ENCODE data around the gene SPOCK2. TPM values are rescaled to one million over a fixed set of nuclear protein-coding genes. Genes with fewer than 3 reads are reported as not detected.

SPOCK2 gene
- polyA plus RNA-seq, 1 donor = 3.6 TPM

DNA sequence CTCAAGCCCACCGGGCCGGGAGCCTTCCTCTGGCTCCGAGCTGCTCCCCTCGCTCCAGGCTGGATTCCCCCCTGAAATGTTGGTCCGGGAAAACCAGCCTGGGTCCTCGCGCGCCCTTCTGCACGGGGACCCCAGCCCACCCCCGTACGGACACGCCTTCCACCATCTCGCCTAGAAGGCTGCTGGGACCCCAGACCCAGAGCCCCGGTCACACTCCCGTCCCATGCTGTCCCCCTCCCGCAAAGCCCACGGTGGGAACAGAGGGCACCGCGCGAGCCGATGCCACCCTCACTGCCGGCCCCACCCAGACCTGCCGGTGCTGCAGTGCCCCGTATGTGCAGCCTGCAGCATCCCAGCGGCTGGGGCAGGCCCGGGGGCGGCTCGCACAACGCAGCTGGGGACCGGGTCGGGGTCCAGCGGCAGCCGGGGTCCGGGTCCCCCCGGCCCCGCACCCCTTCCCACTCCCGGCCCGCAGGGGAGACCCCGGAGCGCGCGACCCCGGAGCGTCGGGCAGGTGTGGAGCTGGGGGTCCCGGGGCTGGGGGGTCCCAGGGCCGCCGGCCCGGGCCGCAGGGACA is 871 bp downstream of the SPOCK2 start:
- DNase-seq = no peak

DNA sequence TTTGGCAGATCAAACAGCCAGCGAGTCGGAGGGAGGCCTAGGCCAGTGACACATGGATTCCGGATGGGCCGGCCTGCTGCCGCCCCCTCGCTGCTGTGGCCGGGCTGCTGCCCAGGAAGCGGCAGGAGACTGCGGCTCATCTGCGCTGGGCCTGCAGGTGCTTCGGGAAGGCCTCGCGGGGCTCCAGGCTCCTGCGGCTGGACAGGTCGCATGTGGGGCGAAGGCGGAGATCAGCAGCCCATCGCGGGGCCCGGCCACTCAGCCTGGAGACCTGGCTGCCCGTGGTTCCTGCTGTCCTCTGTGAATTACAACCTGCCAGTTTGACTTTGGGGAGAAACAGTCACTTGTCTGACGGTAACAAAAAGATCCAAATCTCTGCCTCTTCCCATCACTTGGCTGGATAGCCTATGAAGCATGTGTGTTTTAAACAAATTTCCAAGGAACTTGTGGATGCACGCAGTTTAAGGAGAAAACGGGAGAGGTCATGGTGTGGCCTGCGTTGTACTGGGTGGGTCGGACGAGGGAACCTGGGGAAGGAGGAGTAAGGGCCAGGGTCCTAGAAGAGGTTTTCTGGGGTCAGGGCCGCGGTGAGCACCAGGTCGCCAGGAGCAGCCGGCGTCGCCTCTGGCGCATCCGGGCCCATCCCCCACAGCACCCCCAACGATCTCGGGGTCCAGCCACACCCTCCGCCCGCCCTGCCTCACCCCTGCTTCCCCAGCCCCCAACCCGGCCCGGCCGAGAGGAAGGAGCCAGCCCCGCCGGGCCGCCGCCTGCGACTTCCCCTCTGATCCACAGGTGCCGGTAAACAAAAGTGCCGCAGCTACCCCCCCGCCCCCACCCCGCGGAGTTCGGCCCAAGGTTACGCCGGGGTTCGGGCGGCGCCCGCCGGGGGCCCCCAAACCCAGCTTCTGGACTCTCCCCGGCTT is 1.6 kb downstream of the SPOCK2 start:
- DNase-seq = no peak

DNA sequence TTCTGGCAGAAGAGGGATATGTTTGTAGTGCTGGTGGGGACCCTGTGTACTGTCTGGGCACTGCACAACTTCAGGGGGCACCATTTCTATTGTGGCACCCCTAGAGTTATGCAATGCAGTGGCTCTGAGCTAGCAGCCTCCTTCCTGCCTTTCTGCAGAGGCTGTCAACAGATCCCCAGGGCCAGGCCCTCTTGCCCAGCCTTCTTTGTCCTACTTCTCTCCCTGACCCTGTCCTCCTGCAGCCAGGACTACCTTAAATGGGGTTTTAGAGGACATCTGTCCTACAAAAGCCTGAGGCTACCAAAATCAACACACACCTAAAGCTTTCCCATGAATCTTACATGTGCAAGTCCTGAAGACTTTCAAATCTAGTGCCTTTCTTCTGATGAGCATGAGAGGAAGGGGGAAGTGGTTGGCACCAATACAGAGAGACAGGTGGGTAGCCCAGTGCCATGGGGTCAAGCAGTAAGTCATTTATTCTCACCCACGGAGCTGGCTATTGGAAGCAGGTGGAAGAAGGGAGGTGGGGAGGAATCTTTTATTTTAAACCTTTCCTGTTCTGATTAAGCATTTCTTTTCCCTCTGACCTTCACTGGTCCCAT is 2.4 kb downstream of the SPOCK2 start:
- no peak for DNase-seq

GRCh38 chr10:72085166-72085565 is 3.2 kb downstream of the SPOCK2 start:
- no peak for DNase-seq

DNA sequence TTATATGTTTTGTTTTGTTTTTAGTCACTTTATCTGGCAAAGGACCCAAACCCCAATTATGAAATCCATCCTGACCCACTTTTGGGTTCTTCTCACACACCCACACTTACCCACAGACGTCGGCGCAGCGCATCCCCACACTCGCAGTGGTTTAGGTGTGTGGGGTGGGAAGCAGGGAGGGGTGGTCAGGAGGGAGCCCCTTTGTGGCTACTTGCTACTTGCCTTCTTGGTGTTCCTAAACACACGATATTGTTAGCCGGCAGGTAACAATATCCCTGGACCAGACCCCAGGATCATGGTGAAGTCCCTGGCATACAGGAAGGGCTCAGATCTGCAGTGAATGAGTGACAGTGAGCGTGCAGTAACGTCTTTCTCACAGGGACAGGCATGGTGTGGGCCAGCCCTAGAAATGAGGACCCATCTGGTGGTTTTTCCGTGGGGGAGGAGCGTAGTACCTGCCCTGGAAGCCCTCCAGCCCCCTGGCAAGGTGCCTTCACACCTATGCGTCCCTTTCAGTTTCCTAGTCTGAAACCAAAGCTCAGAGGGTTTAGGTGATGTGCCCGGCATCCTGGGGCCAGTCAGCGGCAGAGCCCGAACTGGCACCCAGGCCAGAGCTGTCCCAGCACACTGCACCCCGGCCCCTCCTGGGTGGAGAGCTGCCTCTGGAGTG is 4.4 kb downstream of the SPOCK2 start:
- DNase-seq = no peak

DNA sequence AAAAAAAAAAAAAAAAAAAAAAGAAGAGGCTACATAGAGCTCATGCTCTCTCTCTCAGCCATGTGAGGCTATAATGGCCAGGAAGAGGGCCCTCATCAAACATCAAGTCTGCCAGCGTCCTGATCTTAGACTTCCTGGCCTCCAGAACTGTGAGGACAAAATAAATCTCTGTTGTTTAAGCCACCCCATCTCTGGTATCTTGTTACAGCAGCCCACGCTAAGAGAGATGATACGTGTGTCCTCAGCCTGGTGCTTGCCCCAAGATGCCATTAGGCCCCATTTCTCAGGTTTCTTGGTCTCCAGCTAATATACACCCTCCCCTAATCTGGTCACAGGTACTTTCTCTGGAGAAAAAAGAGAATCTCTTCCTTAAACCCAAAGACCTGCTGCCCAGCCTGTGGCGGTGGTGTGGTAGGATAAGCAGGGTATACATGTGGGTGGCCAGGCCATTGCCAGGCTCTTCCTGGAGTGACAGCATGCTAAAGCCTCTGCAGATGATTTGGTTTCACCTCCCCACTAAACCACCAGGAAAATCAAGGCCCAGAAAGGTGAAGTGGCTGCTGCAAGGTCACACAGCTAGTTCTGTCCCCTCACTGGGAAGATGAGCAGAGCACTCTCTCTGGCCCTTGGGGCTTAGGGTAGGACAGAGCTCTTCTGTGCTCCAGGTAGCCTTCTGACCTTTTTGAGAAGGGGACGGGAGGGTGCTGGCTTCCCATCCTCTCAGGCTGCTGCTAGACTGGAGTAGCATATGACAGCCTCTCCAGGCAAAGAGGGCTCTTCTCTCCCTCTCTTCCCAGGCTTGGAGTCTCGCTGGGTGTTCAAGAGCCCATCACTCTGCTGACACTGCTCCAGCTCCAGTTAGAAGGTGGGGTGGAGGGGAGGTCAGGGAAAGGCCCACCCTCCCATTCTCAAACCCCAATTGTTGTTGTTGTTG is 5.2 kb downstream of the SPOCK2 start:
- no peak for DNase-seq

GRCh38 chr10:72081772-72082590 is 6.4 kb downstream of the SPOCK2 start:
- DNase-seq = no peak

DNA sequence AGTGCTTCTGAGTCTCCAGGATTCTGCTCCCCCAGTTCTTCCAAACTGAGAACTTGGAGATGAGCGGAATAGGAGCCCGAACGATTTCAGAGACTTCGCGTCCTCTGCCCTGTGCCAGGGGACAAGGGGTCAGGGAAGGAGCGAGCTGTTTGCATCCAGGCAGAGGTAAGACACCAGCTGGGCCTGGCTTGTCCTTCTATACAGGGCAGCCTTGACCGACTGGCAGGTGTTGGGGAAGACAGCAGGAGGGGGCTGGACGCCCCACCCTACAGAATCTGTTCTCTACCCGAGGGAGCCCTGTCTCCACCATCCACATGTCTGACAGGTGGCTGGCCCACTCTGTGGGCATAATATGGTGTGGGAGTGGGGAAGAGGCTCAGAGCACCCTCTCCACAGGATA is 7.1 kb downstream of the SPOCK2 start:
- no peak for DNase-seq

DNA sequence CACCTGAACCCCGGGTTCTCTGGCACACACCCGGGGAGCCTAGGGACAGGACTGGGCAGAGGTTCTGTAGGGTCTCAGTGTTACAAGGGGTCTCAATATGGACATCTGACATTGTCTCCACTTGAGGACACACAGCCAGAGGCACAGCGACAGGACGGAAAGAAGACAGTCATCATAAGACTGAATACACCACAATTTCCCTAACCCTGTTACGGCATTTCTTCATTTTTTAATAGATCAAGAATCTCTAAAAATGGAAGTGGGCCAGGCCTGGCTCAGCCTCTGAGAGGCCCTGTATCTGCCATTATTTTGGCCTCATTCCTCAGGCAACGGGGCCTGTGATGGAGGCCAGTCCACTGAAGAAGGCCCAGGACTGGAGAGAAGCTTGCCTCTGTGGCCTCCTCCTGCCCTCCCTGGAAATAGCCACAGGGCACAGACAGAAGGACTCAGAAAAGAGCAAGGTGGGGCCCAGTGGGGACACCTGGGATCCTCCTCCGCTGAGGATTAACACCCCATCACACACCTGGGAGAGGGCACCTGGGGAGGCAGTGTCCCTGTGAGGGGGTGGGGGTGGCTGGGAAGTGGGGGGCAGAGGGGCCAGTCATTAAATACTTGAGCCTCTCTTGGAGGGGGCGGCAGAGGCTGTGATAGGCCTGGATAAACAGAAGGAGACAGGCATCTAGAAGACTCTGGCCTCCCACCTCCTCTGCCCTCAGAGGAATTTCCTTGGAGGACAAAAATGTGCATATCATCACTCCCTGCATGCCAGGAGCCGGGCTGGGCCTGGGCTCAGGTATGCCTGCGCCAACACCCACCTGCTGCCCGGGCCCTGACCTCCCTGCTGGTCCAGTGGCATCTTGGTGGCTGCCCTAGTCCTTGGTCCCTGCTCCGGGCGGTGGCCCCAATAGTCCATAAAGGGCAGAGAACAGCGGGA is 8.0 kb downstream of the SPOCK2 start:
- DNase-seq = no peak

DNA sequence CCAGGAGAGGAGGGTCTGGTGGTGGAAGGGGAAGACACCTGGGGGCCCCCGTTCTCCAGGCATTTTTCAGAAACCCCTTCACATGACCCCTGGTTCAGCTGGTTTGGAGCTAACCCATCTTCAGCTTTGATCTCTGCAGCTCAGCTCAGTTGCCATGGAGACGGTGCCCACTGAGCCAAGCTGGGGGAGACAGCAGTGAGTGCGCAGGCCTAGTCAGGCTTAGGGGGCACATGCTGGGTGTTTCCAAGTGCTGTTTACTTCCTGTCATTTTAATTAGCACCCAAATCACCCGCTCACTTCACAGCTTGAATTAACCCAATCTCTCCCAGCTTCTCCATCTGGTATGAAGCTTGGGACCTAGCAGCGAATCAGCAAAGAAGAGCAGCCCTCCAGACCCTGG is 9.0 kb downstream of the SPOCK2 start:
- DNase-seq = no peak

DNA sequence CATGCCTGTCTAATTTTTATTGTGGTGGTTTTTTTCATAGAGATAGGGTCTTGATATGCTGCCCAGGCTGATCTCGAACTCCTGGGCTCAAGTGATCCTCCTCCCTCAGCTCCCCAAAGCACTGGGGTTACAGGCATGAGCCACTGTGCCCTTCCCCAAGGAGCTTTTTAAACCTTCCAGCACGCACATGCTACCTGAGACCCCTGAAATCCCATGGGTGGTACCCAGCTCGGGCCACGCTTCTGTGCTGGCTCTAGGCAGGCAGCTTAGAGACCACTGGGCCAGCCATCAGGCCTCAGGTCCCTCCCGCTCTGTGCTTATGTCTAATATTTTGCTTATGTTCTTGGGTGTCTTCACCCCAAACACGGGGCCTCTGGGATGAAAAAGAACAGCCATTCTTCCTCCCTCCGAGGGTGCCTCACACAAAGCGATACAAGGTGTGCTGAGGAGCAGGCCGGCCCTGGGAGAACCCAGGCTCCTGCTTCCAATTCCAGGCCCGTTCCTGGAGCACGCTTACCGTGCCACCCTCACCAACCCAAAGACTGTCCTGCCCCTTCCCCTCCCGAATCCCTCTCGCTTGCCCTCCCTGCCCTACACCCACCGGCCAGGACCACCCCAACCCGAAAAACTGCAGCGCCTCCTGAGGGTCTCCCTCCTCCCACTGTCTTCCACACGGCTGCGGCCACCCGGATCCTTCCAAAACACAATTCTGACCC is 10.9 kb downstream of the SPOCK2 start:
- DNase-seq = no peak

DNA sequence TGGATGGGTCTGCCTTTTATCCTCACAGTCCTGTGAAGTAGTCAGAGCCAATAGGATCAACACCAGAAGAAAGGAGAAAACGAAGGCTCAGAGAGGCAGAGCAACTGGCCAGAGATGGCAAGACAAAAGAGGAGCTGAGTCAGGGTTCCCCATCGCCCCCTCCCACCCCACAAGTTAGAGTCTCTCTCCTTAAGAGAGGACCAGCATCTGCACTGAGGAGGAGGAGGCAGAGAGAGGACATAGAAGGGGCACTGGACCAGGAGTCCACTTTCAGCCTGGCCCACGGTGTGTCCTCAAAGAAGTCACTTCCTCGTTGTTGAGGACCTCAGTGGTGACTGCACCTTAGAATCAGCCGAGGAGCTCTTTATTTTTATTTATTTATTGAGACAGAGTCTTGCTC is 11.6 kb downstream of the SPOCK2 start:
- DNase-seq = no peak

DNA sequence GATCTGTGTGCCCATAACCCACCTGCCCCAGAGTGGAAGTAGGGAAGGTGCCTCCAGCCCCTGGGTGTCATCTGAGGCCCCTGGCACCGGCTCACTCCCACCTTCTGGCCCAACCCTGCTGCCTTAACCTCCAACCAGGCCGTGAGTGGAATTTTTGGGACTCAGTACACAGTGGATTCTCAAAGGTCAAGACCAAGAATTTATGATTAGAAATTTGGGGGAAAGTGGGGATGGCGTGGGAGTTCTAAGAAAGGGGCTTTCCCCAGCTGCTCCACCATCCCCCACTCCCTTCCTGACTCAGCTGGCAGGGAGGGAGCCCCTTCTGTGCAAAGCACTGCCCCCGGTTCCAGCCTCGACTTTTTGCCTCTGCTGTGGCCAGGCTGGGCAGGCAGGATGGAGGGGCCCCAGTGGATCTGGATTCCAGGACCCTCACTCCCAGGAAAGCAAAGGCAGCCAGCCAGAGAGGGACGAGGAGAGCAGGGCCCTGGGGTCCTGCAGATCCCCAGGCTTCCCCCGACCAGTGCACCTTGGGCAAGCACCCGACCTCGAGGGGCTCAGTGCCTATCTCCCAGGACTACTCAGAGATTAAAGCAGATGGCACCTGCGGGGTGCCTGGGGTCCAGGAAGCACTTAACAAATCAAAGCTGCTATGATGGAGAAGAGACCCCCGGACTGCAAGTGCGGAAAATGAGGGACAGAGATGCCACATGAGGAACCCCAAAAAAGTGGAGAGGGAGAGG is 12.8 kb downstream of the SPOCK2 start:
- no peak for DNase-seq

DNA sequence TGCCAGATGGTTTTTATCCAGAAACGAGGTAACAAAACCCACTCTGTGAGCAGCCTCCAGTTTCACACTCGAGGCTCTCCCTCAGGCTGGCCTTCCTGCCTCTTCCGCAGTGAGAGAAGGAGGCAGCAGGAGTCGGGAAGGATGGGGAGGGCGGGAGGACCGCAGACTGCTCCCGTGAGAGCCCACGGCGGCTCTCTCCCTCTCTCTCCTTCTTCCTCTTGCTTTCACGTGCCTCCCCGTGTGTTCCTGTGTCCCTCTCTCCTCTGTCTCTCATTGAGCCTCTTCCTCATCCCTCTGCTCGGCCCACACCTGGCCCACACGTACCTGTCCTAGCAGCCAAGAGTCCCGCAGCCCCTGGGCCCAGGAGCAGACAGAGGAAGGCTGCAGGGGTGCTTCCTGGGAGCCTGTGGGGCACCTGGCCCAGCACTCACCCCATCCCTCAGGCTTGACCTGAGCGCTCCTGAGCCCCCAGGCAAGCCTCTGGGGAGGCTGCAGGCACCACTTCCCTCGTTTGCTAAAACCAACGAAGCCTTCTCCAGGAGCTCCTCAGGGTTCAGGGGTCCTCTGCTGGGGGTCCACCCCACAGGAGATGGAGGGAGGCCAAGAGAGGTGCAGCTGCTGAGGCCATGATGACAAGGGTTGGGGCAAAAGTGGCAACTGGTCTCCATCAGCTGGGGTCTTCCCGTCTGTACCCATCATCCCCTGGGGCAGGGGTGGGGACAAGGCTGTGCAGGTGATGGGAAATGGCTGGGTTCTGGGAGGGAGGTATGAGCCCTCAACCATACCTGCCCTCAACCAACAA is 13.6 kb downstream of the SPOCK2 start:
- no peak for DNase-seq

DNA sequence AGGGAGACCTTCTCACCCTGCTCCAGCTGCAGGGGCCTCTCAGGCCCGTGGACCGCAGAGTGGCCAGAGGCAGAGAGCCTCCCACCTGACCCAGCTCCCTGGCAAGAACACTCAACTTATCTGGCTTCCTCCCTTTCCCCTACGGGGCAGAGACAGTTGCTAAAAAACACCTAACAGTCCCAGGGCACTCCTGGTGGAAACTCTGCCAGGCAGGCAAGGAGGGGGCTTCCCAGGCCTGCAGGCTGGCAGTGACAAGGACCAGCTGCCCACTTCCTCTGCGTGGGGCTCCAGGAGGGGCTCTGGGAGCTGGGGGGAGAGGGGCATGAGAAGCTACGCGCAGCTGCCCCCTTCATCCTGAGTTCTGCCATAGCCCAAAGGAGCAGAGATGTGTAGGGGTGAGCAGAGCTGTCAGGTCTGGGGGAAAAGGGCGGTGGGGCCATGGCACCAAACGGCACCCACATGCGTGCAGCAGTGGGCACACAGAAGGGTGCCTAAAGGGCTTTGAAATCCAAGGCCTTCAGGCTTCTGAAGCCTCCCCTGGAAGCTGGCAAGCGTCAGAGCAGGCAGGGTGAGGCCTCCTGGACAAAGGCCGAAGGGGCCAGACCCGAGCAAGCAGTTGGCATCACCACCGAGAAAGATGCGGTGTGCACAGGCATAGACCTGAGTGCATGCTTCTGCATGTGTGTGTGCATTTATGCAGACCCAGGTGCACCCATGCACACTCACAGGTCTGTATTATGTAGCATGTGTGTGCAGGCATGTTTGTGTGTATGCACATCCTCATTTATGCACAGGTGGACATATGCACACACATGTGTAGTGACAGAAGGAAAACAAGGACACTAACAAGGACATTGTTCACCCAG is 14.4 kb downstream of the SPOCK2 start:
- DNase-seq = no peak

DNA sequence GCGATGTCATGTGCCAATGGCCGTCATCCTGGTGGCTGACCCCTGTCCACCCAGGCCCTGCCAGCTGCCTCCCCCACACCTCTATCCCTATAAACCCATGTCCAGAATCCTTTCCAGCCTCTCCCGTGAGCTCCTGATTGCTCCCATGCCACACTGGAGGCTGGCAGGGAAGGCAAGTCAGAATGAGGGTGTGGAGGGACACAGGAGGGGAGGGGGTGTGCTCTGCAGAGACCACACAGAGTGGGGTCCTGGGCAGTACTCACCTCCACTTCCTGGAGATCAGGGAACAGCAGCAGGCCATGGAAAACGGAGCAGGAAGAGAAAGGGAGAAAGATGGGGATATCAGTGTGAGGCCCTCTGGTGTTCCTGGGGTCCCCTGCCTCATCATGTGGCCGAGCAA is 15.7 kb downstream of the SPOCK2 start:
- no peak for DNase-seq

GRCh38 chr10:72072046-72072445 is 16.3 kb downstream of the SPOCK2 start:
- no peak for DNase-seq
